Calu3 (cell line): ENCODE data around the gene RGS1. TPM values are rescaled to one million over a fixed set of nuclear protein-coding genes. Genes with fewer than 3 reads are reported as not detected.

Experiments used
- BruUV-seq: library from RNA; stranded (reverse); fragments of 400-500 nt; replicated peaks from 2 replicates; lab custom pipeline; 2021; lab: Mats Ljungman, UMichigan
- CTCF ChIA-PET: fragments of 300-600 bp; sonication (Branson Sonifier 250); formaldehyde crosslinking; loops from one replicate; lab custom pipeline; 2022; ENCODE audit warnings: antibody characterized with exemption; lab: Charles Lee
- DNase-seq: peaks from one replicate; pipeline ENCODE4 v3.0.0; 2022
- H3K27ac Mint-ChIP-seq: one replicate; pipeline ENCODE4 v1.8.0; 2022; ENCODE audit warnings: mixed read lengths; ENCODE audit not compliant: unreplicated experiment
- H3K27me3 Mint-ChIP-seq: one replicate; pipeline ENCODE4 v1.8.0; 2022; ENCODE audit warnings: mixed read lengths; ENCODE audit not compliant: unreplicated experiment
- H3K36me3 Mint-ChIP-seq: one replicate; pipeline ENCODE4 v1.8.0; 2022; ENCODE audit warnings: mild to moderate bottlenecking, moderate library complexity, mixed read lengths; ENCODE audit not compliant: insufficient read depth, unreplicated experiment
- H3K4me1 Mint-ChIP-seq: one replicate; pipeline ENCODE4 v1.8.0; 2022; ENCODE audit warnings: mild to moderate bottlenecking, low read depth, mixed read lengths; ENCODE audit not compliant: unreplicated experiment
- H3K4me3 Mint-ChIP-seq: one replicate; pipeline ENCODE4 v1.8.0; 2022; ENCODE audit warnings: mild to moderate bottlenecking, low read depth, moderate library complexity, mixed read lengths; ENCODE audit not compliant: unreplicated experiment
- H3K9me3 Mint-ChIP-seq: one replicate; pipeline ENCODE4 v1.8.0; 2022; ENCODE audit warnings: low read depth, mixed read lengths; ENCODE audit not compliant: unreplicated experiment
- CTCF ChIP-seq: fragments of 200-600 bp; IDR thresholded peaks from one replicate; pipeline ENCODE4 v1.8.0; 2022; ENCODE audit warnings: antibody characterized with exemption; ENCODE audit not compliant: unreplicated experiment
- intact Hi-C: fragments of 100-400 bp; cut with micrococcal nuclease; formaldehyde crosslinking; loops from one replicate; pipeline ENCODE4 v1.10.0; 2022; ENCODE audit not compliant: unreplicated experiment
- total RNA-seq: library from RNA; stranded (reverse); gene quantifications from 2 replicates; pipeline ENCODE4 v1.2.3, GENCODE V29; 2022

RGS1 gene
- total RNA-seq, 1 experiment from 2014 or later: not detected

DNA sequence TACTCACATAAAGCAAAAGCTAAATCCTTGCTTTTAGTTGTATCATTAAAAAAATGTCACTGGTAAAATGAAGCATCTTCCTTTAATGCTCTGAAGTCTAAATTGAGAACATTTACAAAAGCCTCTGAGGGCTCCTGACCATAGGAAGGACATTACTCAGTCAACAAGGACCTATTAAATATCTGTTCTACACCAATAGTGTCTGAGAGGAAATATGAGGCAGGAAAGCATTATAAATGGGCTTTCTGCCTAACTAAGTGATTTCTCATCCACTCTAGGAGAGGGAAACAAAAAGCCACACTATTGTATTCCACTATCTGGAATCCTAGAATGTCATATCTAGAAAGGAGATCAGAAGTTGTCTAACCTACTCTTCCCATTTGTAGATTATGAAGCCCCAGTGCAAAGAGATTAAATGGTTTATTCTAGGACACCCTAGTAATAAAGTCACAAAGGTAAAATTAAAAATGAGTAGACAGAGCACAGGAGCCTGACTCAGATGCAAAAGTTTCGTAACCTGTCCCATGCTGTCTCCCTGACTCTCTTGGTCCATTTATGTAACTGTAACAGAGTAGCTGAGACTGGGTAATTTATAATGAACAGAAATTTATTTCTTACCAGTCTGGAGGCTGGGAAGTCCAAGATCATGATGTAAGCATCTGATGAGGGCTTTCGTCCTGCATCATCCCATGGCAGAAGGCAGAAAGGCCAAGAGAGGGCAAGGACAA lies 17.6 kb downstream of the RGS1 start:
- no peak overlapping the region for H3K4me3 Mint-ChIP-seq
- no peaks in the 10 kb centered on the region for H3K4me1 Mint-ChIP-seq
- no peaks in the 10 kb centered on the region for H3K36me3 Mint-ChIP-seq
- no peak for TF ChIP-seq CTCF
- CTCF ChIA-PET: no interaction called here
- H3K9me3 Mint-ChIP-seq: no peaks in the 10 kb centered on the region
- no peak overlapping the region for H3K27ac Mint-ChIP-seq
- intact Hi-C loops: no loop called here
- no peaks in the 10 kb centered on the region for H3K27me3 Mint-ChIP-seq
- DNase-seq: no peak
- no TSS peak for BruUV-seq

DNA sequence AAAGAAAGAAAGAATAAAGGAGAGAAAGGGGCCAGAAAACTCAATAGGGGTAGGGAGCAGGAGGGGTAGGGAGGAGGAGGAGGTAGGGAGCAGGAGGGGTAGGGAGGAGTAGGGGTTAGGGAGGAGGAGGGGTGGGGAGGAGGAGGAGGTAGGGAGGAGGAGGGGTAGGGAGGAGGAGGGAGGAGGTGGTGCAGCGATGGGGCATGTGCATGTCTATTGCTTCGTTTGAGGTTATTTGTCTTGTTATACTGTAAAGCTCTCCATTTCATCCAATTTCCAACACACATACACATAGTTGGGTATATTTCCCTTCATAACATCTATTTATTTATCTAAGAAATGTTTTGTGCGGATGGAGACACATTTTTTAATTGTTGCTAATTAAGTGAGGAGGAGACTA lies 19.7 kb downstream of the RGS1 start:
- H3K9me3 Mint-ChIP-seq: no peaks in the 10 kb centered on the region
- no peaks in the 10 kb centered on the region for H3K36me3 Mint-ChIP-seq
- no TSS peak for BruUV-seq
- intact Hi-C loops: no loop called here
- no peak overlapping the region for H3K4me3 Mint-ChIP-seq
- no peaks in the 10 kb centered on the region for H3K4me1 Mint-ChIP-seq
- no peak for TF ChIP-seq CTCF
- DNase-seq: no peak
- no peaks in the 10 kb centered on the region for H3K27me3 Mint-ChIP-seq
- no peak overlapping the region for H3K27ac Mint-ChIP-seq
- CTCF ChIA-PET: interaction anchor here (0.6 kb wide), 1 partner anchor 88 kb away, joined by 5 read pairs; no protein-coding TSS in a partner anchor

DNA sequence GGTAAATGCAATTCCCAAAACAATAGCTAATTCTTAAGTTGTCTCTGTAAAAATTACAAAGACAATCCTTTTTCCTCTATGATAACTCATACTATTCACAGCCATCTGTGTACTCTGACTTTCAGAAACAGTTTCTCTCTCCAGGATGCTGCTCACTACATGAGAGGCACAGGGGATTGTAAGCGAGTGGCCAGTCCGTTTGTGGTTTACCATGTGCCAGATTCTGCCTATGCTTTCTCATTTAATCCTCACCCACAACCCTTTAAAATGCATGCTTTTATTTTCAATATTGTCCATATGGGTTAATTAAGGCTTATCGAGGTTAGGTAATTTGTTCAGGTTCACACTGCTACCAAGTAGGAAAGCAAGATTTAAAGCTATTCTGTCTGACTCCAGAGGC lies 23.0 kb downstream of the RGS1 start:
- H3K27ac Mint-ChIP-seq: no peak overlapping the region
- H3K27me3 Mint-ChIP-seq: no peaks in the 10 kb centered on the region
- no peak for TF ChIP-seq CTCF
- H3K9me3 Mint-ChIP-seq: no peaks in the 10 kb centered on the region
- no TSS peak for BruUV-seq
- intact Hi-C loops: no loop called here
- no peak overlapping the region for H3K4me3 Mint-ChIP-seq
- no peaks in the 10 kb centered on the region for H3K36me3 Mint-ChIP-seq
- CTCF ChIA-PET: interaction anchor here (1.0 kb wide), 1 partner anchor 9 kb away, joined by 4 read pairs; no protein-coding TSS in a partner anchor
- no peak for DNase-seq
- H3K4me1 Mint-ChIP-seq: no peaks in the 10 kb centered on the region

DNA sequence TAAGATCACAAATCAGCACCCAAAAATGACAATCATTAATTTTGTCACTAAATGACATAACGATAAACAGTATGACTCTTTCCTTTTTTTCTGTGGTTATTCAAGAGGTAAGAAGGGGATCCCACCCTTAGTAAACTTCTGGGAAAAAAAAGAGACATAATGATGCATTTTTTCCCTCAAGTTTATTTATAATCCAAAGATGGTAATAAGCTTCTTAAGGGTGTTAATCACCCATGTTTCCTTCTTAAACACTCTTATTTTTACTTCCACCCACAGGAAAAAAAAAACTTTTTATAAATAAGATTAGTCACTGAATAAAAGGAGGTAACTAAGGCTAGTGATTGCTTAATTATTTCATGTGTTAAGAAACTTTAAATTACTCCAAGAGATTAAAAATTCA lies 24.7 kb downstream of the RGS1 start:
- intact Hi-C loops: no loop called here
- DNase-seq: no peak
- no peak for TF ChIP-seq CTCF
- no peaks in the 10 kb centered on the region for H3K9me3 Mint-ChIP-seq
- no peaks in the 10 kb centered on the region for H3K4me1 Mint-ChIP-seq
- H3K36me3 Mint-ChIP-seq: no peaks in the 10 kb centered on the region
- H3K4me3 Mint-ChIP-seq: no peak overlapping the region
- no peak overlapping the region for H3K27ac Mint-ChIP-seq
- BruUV-seq: no TSS peak
- no peaks in the 10 kb centered on the region for H3K27me3 Mint-ChIP-seq
- CTCF ChIA-PET: interaction anchor here (0.6 to 0.7 kb wide), 2 partner anchors 316 to 1085 kb away, joined by 3 read pairs; no protein-coding TSS in a partner anchor
